HCT116 (cell line): ENCODE measurements around the gene RAB19.

Experiments
- ATF3 ChIP-seq: IDR thresholded peaks from 2 replicates; pipeline ENCODE4 v1.6.1; 2012
- CBX3 ChIP-seq: IDR thresholded peaks from 2 replicates; pipeline ENCODE4 v1.6.1; 2012; ENCODE audit warnings: low read depth
- CEBPB ChIP-seq: IDR thresholded peaks from 2 replicates; pipeline ENCODE4 v1.6.1; 2012; ENCODE audit warnings: low read depth
- CTCF ChIP-seq, 3 experiments: fragments of 200-600 bp in 1 of 3; sonication (generic) in 1 of 3; IDR thresholded peaks in 2 of 3; conservative IDR thresholded peaks in 1 of 3; 2 replicates each; pipeline ENCODE4 v1.5.1; 2012 to 2017; ENCODE audit warnings: low read depth in 2 of 3, low read length in 2 of 3, antibody characterized with exemption in 1 of 3, borderline replicate concordance in 1 of 3, control low read depth in 1 of 3, mild to moderate bottlenecking in 1 of 3, mixed read lengths in 1 of 3, mixed run types in 1 of 3, moderate library complexity in 1 of 3; ENCODE audit not compliant: insufficient read depth in 1 of 3
- EGR1 ChIP-seq: IDR thresholded peaks from 2 replicates; pipeline ENCODE4 v1.6.1; 2012; ENCODE audit warnings: low read depth
- EZH2 ChIP-seq: fragments of 200-600 bp; sonication (generic); IDR thresholded peaks from 2 replicates; pipeline ENCODE4 v1.6.1; 2017; ENCODE audit warnings: antibody characterized with exemption, mixed run types
- EZH2phosphoT487 ChIP-seq: fragments of 200-600 bp; IDR thresholded peaks from 2 replicates; pipeline ENCODE4 v1.6.1; 2018; ENCODE audit warnings: antibody characterized with exemption, borderline replicate concordance
- MAX ChIP-seq: IDR thresholded peaks from 2 replicates; pipeline ENCODE4 v1.6.1; 2012
- POLR2A ChIP-seq: IDR thresholded peaks from 2 replicates; pipeline ENCODE4 v1.7.0; 2011; ENCODE audit warnings: borderline replicate concordance; ENCODE audit not compliant: insufficient read depth, insufficient read length; ENCODE audit errors: extremely low read depth
- POLR2AphosphoS5 ChIP-seq: IDR thresholded peaks from 2 replicates; pipeline ENCODE4 v1.6.1; 2011; ENCODE audit warnings: mild to moderate bottlenecking, low read depth, low read length, moderate library complexity
- REST ChIP-seq: IDR thresholded peaks from 2 replicates; pipeline ENCODE4 v1.6.1; 2012; ENCODE audit warnings: low read depth
- SP1 ChIP-seq: IDR thresholded peaks from 2 replicates; pipeline ENCODE4 v1.6.1; 2012; ENCODE audit warnings: low read depth
- TCF7L2 ChIP-seq: IDR thresholded peaks from 2 replicates; pipeline ENCODE4 v1.7.0; 2011; ENCODE audit warnings: borderline replicate concordance, inconsistent platforms; ENCODE audit not compliant: insufficient read depth, insufficient read length; ENCODE audit errors: extremely low read depth
- ZNF274 ChIP-seq: fragments of 200-500 bp; sonication (Bioruptor generic); IDR thresholded peaks from 2 replicates; pipeline ENCODE4 v1.6.1; 2014; ENCODE audit warnings: mild to moderate bottlenecking, low read depth, low read length, inconsistent platforms

- TF ChIP-seq REST (no peak), CTCF (IDR thresholded peaks at IDR 0.05 in 2 of 3, conservative IDR thresholded peaks at IDR 0.05 in 1 of 3; ENCODE audit: borderline replicate concordance in 1 of 3, insufficient read depth in 1 of 3, low read depth in 2 of 3, low read length in 2 of 3) (no peak), POLR2A (no peak), EZH2phosphoT487 (no peak), EGR1 (no peak), CBX3 (no peak), CEBPB (no peak), SP1 (no peak), ZNF274 (no peak), EZH2 (no peak), ATF3 (no peak), TCF7L2 (no peak), MAX (no peak), POLR2AphosphoS5 (no peak)
Measured at GRCh38 chr7:140398821-140399220, 5.0 kb upstream of the RAB19 start.
